ENCODE results near the gene ZNF428.
"Not testable (repeated sequence)": the region's sequence is repeated elsewhere in the genome, so short reads cannot be mapped to it uniquely, and the experiment has no call there.

Gene ZNF428

GRCh38 chr19:43619262-43620060 lies at the start of gene ZNF428:
Gene ZNF428 (minus strand): TSS chr19:43619629. CDS start chr19:43614304, 5,325 bp downstream.
- peak; percentile 76 to 79 for DNase-seq

- peak; percentile 97 to 99 for DNase-seq
Measured at GRCh38 chr19:43668406-43669109, 49.1 kb upstream of the ZNF428 start.

DNA sequence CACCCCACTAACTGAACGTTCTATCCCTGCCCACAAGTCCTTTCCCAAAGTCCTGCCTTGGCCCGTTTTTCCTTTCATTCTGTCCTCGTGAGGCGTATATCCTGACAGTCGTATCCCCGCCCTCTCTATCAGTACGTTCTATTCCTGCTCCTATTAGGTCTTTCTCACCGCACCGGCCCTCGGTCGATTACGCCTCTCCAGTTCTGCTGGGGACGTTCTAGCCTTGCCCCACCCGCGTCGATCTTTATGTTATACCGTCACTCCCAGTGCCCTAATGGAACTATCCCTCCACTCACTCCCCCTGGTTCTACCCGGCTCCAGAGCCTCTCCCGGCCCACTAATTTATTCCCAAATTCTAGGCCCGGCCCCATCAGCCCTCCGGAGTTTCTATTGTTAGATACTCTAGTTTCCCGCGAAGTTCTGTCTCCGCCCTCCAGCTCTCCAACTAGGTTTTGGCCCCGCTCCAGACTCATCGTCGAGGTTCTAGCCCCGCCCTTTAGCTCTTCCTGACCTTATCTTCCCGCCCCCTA lies 48.5 kb upstream of the ZNF428 start:
- no peak for DNase-seq

GRCh38 chr19:43667126-43667875 lies 47.9 kb upstream of the ZNF428 start:
- no peak for DNase-seq

DNA sequence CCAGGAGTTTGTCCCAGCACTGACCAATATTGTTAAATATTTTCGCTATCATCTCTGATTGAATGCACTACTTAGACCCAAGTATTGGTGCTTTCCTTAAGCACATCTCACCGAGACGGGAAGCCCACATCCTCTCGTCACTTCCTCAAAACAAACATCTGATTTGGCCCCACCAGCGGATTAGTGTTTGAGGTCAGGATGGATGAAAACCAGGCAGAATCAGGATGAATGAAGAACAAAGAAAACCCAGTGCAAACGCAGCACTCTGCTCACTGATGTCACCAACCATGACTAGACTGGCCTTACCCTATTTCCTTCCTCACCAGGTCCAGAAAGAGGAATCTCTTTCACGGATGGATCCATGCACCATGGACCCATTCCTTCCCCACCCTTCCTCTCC lies 44.6 kb upstream of the ZNF428 start:
- DNase-seq, result peak; percentile 14 to 24

GRCh38 chr19:43662487-43662886 lies 43.1 kb upstream of the ZNF428 start:
- DNase-seq, result peak; percentile 12 to 13

DNA sequence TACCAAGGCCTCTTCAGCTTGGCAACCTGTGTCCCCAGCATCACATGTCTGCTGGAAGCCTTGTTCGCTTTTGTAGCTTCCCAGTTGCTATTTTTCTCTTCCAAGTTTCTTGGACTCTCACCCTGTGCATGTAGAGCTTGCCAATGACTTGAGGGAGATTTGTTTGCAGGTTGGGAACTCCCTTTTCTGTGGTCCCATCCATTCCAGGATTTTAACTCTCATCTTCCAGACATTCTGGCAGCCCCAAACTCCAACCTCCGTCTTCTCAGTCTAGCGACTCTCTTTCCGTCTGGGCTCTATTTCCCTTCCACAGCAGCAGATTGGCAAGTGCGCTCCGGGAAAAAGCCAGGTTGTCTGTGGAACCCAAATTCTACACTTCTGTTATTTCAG lies 41.5 kb upstream of the ZNF428 start:
- no peak for DNase-seq

GRCh38 chr19:43660301-43660970 lies 41.0 kb upstream of the ZNF428 start:
- no peak for DNase-seq

DNA sequence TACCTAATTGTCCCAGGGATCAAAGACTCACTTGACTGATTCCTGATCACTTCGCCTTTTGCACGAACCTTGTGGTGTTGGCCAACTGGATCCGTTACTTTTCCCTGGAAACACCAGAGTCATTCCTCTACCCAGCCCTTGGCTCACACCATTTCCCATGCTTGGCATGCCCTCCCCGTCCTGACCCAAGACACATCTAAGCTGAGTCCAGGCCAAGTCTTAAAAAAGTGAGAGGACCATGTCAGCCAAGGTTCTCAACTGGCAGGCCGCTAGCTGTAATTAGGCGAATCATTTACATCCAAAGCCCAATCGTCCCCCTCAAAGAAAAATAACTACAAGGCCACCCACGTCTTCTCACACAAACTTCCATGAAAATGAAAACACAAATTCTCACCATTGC lies 39.1 kb upstream of the ZNF428 start:
- no peak for DNase-seq

DNA sequence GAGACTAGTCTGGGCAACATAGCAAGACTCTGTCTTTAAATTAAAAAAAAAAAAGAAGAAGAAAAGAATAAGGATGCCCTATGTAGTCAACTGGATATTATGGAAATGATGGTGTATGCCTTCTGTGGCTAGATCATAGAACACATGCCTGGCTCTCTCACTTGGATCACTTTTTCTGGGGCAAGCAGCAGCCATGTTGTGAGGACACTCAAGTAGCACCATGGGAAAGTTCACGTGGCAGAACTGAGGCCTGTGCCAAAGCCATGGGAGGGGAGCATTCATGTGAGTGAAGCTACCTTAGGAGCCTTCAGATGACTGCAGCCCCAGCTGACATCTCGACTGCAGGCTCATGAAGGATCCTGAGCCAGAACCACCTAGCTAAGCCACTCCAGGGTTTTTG lies 38.6 kb upstream of the ZNF428 start:
- no peak for DNase-seq

- no peak for DNase-seq
Measured at GRCh38 chr19:43656436-43656835, 37.0 kb upstream of the ZNF428 start.

DNA sequence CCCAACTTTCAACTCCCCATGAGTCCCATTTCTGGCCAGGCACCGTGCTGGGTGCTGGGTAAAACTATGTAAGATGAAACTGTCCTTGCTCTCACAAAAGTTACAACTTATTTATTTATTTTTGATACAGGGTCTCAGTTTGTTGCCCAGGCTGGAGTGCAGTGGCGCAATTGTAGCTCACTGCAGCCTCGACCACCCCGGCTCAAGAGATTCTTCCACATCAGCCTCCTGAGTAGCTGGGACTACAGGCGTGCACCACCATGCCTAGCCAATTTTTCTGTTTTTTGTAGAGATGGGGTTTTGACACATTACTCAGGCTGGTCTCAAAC lies 33.1 kb upstream of the ZNF428 start:
- DNase-seq, result no peak

DNA sequence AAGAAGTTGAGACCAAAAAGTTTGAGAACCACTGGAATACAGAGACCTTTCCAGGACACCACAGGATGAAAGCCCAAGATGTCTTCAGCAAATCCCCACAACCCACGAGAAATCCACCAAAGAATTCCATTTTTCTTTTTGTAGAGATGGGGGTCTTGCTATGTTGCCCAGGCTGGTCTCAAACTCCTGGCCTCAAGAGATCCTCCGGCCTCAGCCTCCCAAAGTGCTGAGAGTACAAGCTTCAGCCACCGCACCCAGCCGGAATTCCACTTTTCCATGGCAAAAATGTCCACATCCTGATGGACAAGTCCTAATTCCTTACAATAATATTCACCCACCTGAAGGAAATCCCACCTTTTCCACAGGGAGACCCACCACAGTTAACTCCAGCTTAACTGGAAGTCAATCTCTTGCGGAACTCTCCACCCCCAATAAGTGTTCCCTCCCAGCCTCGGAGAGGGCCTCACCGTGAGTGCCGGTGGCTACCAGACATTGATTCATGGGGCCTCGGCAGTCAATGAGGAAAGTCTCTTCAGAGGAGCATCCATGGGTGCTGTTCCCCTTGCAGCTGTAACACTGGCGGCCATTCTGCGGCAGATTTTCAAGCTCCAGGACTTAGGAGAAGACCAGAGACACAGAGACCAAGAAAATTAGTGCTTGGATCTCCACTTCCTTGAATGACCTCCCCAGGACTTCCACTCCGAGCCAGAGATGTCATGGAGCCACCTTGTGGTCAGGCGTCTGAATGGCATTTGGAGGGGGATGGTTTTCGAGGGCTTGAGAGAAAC lies 32.5 kb upstream of the ZNF428 start:
- DNase-seq, result peak; percentile 40 to 67

DNA sequence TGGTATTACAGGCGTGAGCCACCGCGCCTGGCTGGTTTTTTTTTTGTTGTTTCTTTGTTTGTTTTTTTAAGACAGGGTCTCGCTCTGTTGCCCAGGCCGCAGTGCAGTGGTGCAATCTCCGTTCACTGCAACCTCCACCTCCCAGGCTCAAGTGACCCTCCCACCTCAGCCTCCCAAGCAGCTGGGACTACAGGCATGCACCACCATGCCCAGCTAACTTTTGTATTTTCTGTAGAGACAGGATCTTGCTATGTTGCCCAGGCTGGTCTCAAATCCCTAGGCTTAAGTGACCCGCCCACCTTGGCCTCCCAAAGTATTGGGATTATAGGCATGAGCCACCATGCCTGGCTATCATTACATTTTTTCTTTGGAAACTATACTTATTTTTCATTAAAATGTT lies 30.8 kb upstream of the ZNF428 start:
- not testable (repeated sequence) for DNase-seq

GRCh38 chr19:43649514-43649913 lies 30.1 kb upstream of the ZNF428 start:
- DNase-seq, result no peak

DNA sequence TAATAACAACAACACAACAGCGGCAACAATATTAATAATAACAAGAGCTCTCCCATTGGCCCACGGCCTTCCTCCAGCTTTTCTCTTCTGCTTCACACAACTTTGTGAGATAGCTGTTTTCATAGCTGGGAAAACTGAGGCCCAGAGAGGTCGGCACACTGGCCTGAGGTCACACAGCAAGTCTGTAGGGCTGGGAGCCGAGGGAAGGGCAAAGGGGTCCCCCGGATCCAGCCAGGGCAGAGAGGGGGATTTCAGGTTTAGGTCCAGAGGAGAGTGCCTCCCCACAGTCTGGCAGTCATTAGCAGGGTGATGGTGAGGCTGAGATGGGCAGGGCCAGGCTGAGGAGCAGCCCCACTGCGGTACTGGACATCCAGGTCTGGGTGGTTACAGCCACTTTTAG lies 29.2 kb upstream of the ZNF428 start:
- no peak for DNase-seq

DNA sequence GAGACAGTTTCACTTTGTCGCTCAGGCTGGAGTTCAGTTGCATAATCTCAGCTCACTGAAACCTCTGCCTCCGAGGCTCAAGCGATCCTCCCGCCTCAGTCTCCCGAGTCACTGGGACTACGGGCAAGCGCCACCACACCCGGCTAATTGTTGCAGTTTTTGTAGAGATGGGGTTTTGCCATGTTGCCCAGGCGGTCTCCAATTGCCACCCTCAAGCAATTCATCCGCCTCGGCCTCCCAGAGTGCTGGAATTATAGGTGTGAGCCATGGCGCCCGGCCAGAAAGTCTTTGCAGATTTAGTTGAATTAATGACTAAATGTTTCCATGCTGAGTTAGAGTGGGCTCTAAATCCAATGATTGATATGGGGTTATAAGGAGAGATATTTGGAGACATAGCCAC lies 24.8 kb upstream of the ZNF428 start:
- DNase-seq, result no peak

DNA sequence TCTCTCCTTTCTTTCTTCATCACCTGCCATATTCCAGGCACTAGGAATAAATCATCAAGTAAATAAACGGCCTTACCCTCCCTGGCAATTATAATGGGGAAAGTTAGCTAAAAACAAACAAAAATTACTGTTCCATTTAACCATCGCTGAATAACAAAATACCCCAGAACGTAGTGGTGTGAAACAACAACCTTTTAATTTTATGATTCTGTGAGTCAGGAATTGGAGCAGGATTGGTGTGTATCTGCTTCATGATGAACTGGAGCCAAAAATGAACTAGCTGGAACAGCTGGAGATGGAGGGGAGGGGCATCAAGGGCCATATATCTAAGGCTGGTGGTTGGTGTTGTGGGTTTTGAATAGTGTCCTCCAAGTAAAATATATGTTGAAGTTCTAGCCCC lies 23.9 kb upstream of the ZNF428 start:
- no peak for DNase-seq

GRCh38 chr19:43642531-43642930 lies 23.1 kb upstream of the ZNF428 start:
- DNase-seq, result no peak

- DNase-seq, result no peak
Measured at GRCh38 chr19:43641333-43641732, 21.9 kb upstream of the ZNF428 start.

GRCh38 chr19:43640424-43640757 lies 21.0 kb upstream of the ZNF428 start:
- DNase-seq, result no peak
